Endothelial cell of umbilical vein (primary cell): ENCODE data around the gene C8G.

ENCODE experiments used
- EZH2 ChIP-seq: IDR thresholded peaks from 2 replicates; pipeline ENCODE4 v1.6.1; 2012; ENCODE audit warnings: borderline replicate concordance, low read depth, mild to moderate bottlenecking, moderate library complexity, low read length, inconsistent platforms; ENCODE audit not compliant: severe bottlenecking
- POLR2A ChIP-seq: IDR thresholded peaks from 2 replicates; pipeline ENCODE4 v1.6.1; 2012; ENCODE audit warnings: low read depth, mild to moderate bottlenecking, control low read depth, low read length

DNA sequence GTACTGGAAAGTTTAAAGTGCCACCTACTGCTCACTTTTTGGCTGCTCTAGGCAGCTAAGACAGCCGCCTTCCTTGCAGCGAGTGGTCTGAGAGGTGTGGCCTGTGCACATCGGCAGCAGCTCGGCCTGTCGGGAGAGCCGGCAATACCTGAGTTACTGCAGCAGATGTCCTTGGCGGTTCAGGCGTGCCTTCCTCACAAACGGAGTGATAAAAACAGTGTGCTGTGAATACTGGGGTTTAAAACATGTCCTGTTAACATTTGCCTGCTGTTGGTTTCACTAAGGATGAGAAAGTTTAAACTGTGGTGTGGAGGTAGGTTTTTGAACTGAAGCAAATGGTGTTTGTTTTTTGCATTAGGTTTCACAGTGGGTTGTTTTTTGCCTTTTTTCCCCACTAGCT is 45.8 kb upstream of the C8G start:
- no peak for TF ChIP-seq POLR2A
- no peak for TF ChIP-seq EZH2
